Activated CD4-positive, alpha-beta T cell treated with anti-CD3 and anti-CD28 coated beads, Interleukin-10, Interleukin-2, amounts not matched to agents 100 ng/mL and 50 ng/mL, durations not matched to agents 16 hours and 8 hours (primary cell): Measurements from ENCODE around the gene KCTD19.

Experiments
- DNase-seq: peaks from one replicate; pipeline ENCODE4 v3.0.0-alpha.2; 2020

KCTD19 gene

GRCh38 chr16:67241008-67241900, 85.3 kb downstream of the KCTD19 start:
- no peak for DNase-seq

GRCh38 chr16:67240506-67240905, 86.0 kb downstream of the KCTD19 start:
- no peak for DNase-seq
